GM19324 (cell line): ENCODE data around the gene PPP2R3A.
"Not testable (repeated sequence)": the region's sequence is repeated elsewhere in the genome, so short reads cannot be mapped to it uniquely, and the experiment has no call there.

Experiments
- ATAC-seq: cut with Tn5 transposase; IDR thresholded peaks from one replicate; pipeline ENCODE4 v1.9.1; 2021; ENCODE audit warnings: mild to moderate bottlenecking, moderate library complexity; ENCODE audit not compliant: unreplicated experiment, low FRiP score

The PPP2R3A gene

DNA sequence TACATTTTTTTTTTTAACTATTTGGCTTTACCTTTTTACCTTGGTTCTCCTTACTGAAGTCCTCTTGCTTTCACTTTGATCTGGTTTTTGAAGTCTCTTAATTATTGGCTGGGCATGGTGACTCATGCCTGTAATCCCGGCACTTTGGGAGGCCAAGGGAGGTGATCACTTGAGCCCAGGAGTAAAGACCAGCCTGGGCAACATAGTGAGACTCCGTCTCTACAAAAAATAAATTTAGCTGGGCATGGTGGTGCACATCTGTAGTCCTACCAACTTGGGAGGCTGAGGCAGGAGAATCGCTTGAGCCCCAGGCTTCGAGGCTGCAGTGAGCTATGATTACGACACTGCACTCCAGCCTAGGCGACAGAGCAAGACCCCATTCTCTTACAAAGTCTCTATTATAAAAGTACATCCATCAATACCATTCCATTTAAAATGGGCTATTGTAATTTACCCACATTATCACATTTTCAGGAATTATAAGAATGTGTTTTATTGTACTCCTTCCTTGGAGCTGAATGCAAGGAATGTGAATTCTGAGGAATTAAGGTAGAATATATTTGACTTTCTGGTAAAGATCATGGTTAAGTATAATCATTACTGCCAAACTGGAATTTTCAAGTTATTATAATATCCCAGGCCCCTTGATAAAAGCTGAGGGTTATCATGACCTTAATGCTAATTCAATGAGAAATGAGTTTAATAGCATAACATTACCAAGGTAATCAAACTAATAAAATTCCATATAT is 181.6 kb downstream of the PPP2R3A start:
- ATAC-seq, result no peak

DNA sequence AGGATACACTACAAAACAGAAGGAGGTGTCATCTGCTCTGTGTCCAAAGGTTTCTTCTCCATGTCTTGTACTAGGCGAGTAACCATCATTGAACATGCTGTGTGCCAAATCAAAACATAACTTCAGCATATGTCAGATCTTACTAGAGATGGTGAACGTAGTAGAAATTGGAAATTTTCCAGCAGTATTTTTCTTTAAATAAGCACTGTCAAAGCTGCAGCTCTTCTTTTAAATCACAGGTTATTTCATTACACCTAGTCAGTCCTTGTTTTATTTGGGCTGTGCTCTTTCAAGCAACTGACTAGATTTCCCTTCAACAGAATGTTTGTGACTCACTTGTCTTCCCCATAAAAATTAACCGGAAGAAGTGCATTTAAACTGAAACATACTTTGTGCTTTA is 184.1 kb downstream of the PPP2R3A start:
- ATAC-seq, result no peak

DNA sequence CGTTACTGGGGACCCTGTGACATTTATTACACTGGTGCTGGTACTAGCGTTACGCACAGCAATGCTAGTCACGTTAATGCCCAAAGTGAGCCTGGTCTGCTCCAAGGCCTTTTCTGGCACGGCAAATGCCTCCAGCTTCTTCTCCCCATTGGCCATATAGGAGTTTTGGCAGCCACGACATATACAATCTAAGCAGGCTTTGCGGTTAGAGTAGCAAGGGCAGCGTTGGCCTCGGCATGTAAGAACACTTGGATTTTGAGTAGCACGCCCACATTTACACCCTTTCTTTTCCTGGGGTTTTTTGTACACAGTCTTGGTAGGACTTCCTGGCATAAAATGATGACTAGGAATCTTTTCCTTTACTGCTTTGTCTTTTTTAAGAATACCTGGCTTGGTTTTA is 185.7 kb downstream of the PPP2R3A start:
- ATAC-seq, result no peak

DNA sequence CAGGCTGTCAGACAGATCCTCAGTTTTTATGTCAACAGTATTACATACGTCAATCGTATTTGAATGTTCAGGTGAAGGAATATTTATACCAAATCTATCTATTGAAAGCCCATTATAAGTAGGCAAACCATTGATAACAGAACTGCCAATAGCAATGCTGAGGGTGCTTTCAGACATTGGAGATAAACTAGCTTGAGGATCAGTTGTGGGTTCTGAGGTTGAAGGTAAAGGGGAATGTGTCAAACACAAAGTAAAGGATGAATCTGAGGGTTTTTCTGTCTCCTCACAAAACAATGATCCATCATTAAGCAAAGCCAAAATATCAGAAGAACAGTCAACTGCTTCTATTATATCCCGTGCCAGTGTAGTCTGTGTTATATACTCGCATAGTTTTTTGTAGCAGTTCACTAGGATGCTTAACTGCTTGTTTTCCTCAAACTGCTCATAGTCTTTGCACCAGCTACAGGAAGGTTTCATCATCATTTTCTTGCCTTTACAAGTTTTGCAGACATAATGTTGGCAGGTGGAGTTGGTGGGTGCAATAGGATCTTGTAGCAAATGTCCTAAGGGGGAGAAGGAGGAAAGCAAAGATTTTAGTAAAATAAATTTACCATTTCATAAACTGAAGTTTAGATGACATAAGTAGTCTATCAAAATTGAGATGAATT is 186.8 kb downstream of the PPP2R3A start:
- ATAC-seq, result no peak

DNA sequence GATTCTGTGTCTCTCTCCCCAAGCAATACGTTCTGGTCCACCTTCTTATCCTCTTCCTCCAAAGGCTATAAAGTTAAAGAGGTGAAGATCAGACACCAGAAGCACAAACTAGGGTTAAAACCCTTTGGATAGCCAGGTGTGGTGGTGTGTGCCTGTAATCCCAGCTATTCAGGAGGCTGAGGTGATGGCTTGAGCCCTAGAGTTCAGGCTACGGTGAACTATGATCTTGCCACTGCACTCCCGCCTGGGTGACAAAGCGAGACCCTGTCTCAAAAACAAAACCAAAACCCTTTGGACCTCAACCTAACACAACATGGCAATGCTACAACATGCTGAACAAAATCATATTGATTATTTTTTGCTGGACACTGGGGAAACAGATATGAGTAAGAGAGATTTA is 187.4 kb downstream of the PPP2R3A start:
- no peak for ATAC-seq

DNA sequence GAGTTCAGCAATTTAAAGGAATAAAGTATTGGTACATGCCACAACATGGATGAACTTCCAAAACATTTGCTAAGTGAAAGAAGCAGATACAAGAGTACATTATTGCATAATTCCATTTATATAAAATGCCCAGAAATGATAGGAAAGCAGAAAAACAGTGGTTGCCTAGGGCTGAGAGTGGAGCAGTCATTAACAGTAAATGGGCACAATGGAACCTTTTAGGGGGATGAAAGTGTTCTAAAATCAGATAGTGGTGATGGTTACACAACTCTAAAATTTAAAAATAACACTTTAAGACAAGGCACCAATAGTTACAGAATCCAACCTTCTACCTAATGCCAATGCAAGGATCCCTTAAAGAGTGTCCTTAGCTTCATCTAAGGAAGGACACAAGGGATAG is 196.0 kb downstream of the PPP2R3A start:
- no peak for ATAC-seq

DNA sequence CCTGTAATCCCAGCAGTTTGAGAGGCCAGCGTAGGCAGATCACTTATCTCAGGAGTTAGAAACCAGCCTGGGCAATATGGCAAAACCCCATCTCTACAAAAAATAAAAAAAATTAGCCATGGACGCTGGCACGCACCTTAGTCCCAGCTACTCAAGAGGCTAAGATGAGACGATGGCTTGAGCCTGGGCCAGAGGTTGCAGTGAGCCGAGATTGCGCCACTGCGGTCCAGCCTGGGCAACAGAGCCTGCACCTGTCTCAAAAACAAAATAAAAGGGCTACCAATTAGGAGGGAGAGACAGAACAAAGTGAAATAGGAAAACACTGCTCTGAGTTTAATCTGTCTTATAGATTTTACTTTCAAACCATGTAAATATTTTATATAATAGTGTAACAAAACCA is 196.8 kb downstream of the PPP2R3A start:
- no peak for ATAC-seq

DNA sequence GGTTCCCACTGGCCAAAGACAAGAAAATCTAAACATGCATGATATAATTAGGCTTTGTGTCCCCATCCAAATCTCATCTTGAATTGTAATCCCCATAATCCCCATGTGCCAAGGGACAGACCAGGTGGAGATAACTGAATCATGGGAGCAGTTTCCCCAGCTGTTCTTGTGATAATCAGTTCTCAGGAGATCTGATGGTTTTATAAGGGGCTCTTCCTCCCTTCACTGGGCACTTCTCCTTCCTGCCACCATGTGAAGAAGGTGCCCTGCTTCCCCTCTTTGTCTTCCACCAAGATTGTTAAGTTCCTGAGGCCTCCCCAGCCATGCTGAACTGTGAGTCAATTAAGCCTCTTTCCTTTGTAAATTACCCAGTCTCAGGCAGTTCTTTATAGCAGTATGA is 198.1 kb downstream of the PPP2R3A start:
- ATAC-seq, result not testable (repeated sequence)

DNA sequence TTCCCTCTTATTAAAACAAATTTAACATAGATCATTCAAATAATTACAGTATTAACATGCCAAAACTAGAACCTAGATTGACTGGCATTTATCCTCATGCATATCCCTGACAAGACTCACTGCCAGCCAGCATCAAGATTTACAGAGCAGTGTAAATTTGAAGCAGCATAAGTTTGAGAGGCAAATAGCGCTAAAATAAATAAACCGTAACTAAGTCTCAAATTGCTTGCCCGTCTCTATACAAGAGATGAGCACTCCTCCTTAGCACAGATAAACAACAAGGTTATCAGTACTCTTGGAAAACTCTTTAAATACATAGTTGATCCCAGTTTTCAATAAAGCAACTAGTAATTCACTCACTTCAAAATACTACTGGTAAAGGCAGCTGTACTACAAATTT is 201.0 kb downstream of the PPP2R3A start:
- no peak for ATAC-seq

DNA sequence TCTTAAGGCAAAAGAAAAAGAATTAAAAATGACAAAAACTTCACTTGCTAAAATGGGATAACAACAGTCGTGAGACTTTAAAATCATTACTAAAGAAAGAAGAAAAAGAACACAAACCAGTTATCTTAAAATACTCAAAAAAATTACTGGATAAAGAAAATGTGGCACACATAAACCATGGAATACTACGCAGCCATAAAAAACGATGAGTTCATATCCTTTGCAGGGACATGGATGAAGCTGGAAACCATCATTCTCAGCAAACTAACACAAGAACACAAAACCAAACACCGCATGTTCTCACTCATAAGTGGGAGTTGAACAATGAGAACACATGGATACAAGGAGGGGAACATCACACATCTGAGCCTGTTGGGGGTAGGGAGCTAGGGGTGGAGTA is 202.7 kb downstream of the PPP2R3A start:
- not testable (repeated sequence) for ATAC-seq

DNA sequence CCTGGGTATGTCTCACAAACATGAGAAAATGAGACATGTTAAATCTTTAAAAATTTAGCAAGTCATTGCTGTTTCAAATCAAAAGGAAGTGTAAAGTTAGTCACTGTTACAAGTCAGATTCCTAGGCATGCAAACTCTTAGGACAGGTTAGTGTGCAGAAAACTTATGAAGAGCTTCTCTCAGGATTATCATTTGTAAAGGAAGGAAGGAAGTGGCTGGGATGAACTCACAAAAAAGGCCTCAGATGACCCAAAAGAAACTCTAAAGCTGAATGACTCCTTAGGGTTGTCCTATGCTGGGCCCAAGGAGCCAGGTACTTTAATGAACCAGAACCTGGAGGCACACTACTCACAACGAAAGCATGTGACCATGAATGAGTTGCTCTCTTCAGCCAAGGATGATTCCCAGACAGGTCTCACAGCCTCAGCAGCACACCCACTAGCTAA is 205.6 kb downstream of the PPP2R3A start:
- ATAC-seq, result no peak

DNA sequence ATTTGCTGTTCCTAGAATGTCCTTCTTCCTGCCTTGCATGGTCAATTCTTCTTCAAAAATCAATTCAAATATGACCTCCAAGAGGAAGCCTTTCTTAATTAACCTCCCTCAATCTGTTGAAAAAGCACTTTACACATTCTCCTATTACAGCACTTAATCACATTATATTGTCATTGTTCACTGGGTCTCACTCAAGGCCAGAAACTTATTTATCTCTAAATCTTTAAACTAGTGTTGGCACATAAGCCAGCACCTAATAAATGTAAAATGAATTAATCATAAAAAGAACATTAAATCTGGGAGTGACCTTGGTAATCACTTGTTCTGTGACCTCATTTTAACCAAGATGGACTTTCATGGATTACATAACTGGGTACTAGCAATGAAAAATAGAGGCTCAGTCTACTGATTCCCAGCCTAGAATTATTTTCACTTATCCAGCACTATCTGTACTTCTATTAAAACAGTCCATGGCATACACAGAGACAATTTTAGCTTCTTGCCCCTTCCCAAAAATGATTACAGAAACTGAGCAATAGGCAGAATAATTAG is 208.5 kb downstream of the PPP2R3A start:
- ATAC-seq, result no peak

DNA sequence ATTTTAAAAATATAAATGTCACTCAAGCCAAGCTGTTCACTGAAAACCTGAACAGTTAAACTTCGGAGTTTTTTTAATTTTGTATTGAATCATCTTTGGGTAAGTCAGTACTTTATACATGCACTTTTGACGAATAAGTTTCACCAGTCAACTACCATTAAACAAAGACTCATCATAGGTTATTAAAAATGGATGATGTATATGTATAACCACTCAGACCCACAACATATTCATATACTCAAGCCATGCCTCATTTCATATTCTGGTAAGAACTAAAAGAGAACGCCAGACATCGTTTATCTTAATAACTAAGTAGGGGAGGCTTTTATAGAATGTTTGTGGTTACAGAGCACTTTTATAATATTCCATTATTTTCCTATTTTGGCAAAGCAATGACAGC is 212.3 kb downstream of the PPP2R3A start:
- no peak for ATAC-seq

DNA sequence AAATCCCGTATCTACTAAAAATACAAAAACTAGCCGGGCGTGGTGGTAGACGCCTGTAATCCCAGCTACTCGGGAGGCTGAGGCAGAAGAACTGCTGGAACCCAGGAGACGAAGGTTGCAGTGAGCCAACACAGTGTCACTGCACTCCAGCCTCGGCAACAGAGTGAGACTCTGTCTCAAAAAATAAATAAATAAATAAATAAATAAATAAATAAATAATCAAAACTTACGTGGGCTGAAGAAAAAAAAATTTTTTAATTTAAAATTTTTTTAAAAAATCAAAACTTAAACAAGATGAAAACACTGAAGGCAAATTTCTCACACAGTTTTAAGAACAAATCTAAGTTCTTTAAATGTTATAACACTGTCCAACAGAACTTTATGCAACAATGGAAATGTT is 216.2 kb downstream of the PPP2R3A start:
- no peak for ATAC-seq

DNA sequence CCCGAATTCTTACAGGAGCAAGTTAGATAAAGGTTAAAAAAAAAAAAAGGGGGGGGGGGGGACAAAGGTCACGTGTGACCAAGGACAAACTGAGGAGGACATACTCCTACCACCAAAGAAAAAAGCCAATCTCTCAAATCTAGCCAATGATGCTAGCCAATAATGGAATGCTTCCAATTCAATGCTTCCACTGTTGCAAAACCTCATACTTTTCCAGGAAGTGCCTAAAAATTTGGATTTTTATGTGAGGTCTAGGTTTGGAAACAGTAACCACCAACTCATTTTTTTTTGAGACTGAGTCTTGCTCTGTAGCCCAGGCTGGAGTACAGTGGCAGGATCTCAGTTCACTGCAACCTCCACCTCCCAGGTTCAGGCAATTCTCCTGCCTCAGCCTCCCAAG is 219.2 kb downstream of the PPP2R3A start:
- ATAC-seq, result no peak

DNA sequence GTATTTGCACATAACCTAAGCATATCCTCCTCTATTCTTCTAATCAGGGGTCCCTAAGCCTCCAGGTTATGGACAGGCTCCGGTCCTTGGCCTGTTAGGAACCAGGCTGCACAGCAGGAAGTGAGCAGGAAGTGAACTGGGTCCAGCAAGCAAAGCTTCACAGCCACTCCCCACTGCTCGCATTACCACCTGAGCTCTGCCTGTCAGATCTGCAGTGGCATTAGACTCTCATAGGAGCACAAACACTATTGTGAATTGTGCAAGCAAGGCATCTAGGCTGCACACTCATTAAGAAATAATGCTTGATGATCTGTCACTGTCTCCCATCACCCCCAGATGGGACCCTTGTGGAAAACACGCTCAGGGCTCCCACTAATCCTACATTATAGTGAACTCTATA is 220.8 kb downstream of the PPP2R3A start:
- no peak for ATAC-seq

DNA sequence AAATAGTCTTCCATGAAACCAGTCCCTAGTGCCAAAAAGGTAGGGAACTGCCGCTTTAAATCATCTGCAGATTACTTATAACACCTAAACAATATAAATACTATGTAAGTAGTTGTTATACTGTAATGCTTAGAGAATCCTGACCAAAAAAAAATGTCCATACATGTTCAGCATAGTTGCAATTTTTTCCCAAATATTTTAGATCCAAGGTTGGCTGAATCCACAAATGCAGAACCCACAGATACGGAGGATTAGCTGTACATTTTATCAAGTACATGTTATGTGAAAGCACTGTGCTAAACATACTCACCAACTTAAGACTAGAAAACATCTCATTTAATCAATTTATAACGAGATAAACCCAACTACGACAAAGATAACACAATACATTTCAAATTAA is 221.3 kb downstream of the PPP2R3A start:
- ATAC-seq, result no peak

DNA sequence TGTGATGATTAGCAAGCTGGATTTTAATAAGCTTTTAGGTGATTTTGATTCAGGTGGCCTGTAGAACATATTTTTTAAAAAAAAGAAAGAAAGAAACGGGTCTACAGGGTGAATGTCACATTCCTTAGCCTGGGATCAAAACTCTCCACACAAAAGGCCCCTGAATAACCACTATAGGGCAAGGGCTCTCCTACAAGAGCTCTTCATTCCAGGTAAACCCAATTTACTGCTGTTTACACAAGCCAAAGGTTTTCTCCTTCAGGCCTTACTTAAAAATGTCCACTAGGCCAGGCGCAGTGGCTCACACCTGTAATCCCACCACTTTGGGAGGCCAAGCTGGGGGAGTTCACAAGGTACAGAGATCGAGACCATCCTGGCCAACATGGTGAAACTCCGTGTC is 222.3 kb downstream of the PPP2R3A start:
- no peak for ATAC-seq

DNA sequence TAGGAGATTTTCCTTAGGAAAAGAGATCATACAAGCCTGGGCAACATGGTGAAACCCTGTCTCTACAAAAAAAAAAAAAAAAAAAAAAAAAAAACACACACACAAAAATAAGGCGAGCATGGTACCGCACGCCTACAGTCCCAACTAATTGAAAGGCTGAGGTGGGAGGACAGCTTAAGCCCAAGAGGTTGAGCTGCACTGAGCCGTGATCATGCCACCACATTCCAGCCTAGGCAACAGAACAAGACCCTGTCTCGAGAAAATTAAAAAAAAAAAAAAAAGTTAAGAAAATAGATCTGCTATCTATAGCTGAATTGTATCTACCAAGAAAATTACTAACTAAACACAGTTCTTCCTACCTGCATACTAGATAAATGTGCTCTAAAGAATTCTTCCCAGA is 223.5 kb downstream of the PPP2R3A start:
- ATAC-seq, result no peak

DNA sequence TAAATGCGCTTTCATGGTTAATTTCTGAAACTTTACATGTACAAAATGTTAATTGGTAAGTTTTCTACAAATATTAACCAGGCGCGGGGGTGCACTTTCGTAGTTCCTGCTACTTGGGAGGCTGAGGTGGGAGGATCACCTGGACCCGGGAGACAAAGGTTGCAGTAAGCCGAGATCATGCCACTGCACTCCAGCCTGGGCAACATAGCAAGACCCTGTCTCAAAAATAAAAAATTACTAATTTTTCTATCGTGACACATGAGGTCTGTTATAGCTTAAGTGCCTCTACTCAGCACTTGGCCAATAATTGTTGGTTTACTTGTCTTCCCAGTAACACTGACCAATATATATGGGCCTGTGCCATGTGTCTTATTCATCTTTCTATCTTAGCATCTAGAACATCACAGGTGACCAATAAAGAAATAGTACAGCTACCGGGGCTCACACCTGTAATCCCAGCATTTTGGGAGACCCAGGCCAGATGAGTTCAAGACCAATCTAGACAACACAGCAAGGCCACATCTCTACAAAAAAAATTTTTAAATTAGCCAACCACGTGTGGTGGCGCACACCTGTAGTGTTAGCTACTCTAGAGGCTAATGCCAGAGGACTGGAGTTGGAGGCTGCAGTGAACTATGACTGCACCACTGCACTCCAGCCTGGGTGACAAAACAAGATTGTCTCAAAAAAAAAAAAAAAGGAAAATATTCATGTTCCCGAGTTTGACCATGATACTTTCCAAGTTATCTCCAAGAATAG is 224.5 kb downstream of the PPP2R3A start:
- no peak for ATAC-seq

DNA sequence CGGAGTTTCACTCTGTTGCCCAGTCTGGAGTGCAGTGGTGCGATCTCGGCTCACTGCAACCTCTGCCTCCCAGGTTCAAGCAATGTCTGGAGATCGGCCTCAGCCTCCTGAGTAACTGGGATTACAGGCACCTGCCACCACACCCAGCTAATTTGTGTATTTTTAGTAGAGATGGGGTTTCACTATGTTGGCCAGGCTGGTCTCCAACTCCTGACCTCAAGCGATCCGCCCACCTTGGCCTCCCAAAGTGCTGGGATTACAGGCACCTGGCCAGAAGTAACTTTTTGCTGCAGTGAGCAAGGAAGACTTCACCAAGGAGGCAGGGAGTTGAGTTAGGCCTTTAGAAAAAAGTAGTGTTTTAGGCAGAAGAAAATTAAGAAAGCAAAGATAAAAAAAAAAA is 226.7 kb downstream of the PPP2R3A start:
- not testable (repeated sequence) for ATAC-seq
